Measurements from ENCODE around the gene NDUFA13.

The NDUFA13 gene

DNA sequence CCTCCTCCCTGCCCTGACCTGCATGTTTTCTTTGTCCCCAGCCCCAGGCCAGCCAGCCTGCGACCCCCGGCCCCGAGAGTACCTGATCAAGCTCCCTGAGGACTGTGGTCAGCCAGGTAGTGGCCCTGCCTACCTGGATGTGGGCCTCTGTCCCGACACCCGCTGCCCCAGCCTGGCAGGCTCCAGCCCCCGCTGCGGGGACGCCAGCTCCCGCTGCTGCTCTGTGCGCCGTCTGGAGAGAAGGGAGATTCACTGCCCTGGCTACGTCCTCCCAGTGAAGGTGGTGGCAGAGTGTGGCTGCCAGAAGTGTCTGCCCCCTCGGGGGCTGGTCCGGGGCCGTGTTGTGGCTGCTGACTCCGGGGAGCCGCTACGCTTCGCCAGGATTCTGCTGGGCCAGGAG lies 27.6 kb downstream of the NDUFA13 start:
- H3K4ac ChIP-seq (ENCODE audit: low read depth, low read length): no peak overlapping the region
- no CpG with 5 or more reads among the region's 19 CpGs for WGBS (ENCODE audit: extremely low coverage, insufficient coverage, insufficient read length)
- H3K79me1 ChIP-seq (ENCODE audit: low read length): no peaks in the 10 kb centered on the region
- H3K9me3 ChIP-seq (ENCODE audit: insufficient read depth, low read depth, low read length): peaks cover 15% of the 10 kb centered on the region
- H3K4me1 ChIP-seq (ENCODE audit: control insufficient read depth in 1 of 2, insufficient read depth in 2 of 2, low read length in 2 of 2): peaks cover 0 to 2% of the 10 kb centered on the region in 2 experiments
- peaks cover 3% of the 10 kb centered on the region for H3K27me3 ChIP-seq (ENCODE audit: insufficient read depth, low read length)
- no peak overlapping the region for H2BK120ac ChIP-seq (ENCODE audit: insufficient read depth, low read length, poor library complexity)
- H2AK5ac ChIP-seq (ENCODE audit: low read length): no peak overlapping the region
- H3K4me2 ChIP-seq (ENCODE audit: low read length): no peak overlapping the region
- H2AFZ ChIP-seq (ENCODE audit: insufficient read depth, low read length, poor library complexity): no peak overlapping the region
- H4K8ac ChIP-seq (ENCODE audit: low read depth, low read length): no peak overlapping the region
- H3K36me3 ChIP-seq (ENCODE audit: control insufficient read depth in 1 of 2, insufficient read depth in 2 of 2, low read length in 2 of 2): peaks cover 3 to 6% of the 10 kb centered on the region in 2 experiments
- H4K91ac ChIP-seq (ENCODE audit: low read depth, low read length): no peak overlapping the region
- no peak overlapping the region for H3K9ac ChIP-seq (ENCODE audit: low read length)
- H3K4me3 ChIP-seq (ENCODE audit: low read depth, low read length): no peak overlapping the region
- H3K23ac ChIP-seq (ENCODE audit: low read length): no peak overlapping the region
- DNase-seq: no peak
- H2BK12ac ChIP-seq (ENCODE audit: low read length): no peak overlapping the region
- no peak overlapping the region for H3K27ac ChIP-seq (ENCODE audit: low read depth, low read length)
- H3K14ac ChIP-seq (ENCODE audit: low read length): no peak overlapping the region
- no peak overlapping the region for H4K12ac ChIP-seq (ENCODE audit: low read depth, low read length)
- H2BK5ac ChIP-seq (ENCODE audit: low read depth, low read length, poor library complexity): no peak overlapping the region
- no peak overlapping the region for H3K18ac ChIP-seq (ENCODE audit: low read length)
- H3K79me2 ChIP-seq (ENCODE audit: control insufficient read depth, insufficient read depth, low read length, poor library complexity): no peaks in the 10 kb centered on the region

DNA sequence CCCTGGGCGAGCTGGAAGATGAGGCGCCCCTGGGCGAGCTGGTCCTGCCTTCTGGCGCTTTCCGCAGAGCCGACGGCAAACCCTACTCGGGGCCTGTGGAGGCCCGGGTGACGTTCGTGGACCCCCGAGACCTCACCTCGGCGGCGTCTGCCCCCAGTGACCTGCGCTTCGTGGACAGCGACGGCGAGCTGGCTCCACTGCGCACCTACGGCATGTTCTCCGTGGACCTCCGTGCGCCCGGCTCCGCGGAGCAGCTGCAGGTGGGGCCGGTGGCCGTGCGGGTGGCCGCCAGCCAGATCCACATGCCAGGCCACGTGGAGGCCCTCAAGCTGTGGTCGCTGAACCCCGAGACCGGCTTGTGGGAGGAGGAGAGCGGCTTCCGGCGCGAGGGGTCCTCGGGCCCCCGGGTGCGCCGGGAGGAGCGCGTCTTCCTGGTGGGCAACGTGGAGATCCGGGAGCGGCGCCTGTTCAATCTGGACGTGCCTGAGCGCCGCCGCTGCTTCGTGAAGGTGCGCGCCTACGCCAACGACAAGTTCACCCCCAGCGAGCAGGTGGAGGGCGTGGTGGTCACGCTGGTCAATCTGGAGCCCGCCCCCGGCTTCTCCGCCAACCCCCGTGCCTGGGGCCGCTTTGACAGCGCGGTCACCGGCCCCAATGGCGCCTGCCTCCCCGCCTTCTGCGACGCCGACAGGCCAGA lies 28.4 kb downstream of the NDUFA13 start:
- no peak for DNase-seq
- H3K4me3 ChIP-seq (ENCODE audit: low read depth, low read length): no peak overlapping the region
- no peak overlapping the region for H2AK5ac ChIP-seq (ENCODE audit: low read length)
- H2BK12ac ChIP-seq (ENCODE audit: low read length): no peak overlapping the region
- no peak overlapping the region for H2BK120ac ChIP-seq (ENCODE audit: insufficient read depth, low read length, poor library complexity)
- H3K4me1 ChIP-seq (ENCODE audit: control insufficient read depth in 1 of 2, insufficient read depth in 2 of 2, low read length in 2 of 2): no peaks in the 10 kb centered on the region
- no CpG with 5 or more reads among the region's 75 CpGs for WGBS (ENCODE audit: extremely low coverage, insufficient coverage, insufficient read length)
- H2AFZ ChIP-seq (ENCODE audit: insufficient read depth, low read length, poor library complexity): no peak overlapping the region
- no peak overlapping the region for H3K27ac ChIP-seq (ENCODE audit: low read depth, low read length)
- H4K8ac ChIP-seq (ENCODE audit: low read depth, low read length): no peak overlapping the region
- no peak overlapping the region for H4K91ac ChIP-seq (ENCODE audit: low read depth, low read length)
- H3K9me3 ChIP-seq (ENCODE audit: insufficient read depth, low read depth, low read length): peaks cover 15% of the 10 kb centered on the region
- no peak overlapping the region for H2BK5ac ChIP-seq (ENCODE audit: low read depth, low read length, poor library complexity)
- peaks cover 3 to 6% of the 10 kb centered on the region in 2 experiments for H3K36me3 ChIP-seq (ENCODE audit: control insufficient read depth in 1 of 2, insufficient read depth in 2 of 2, low read length in 2 of 2)
- no peak overlapping the region for H3K23ac ChIP-seq (ENCODE audit: low read length)
- H3K4ac ChIP-seq (ENCODE audit: low read depth, low read length): no peak overlapping the region
- no peak overlapping the region for H3K14ac ChIP-seq (ENCODE audit: low read length)
- H3K79me2 ChIP-seq (ENCODE audit: control insufficient read depth, insufficient read depth, low read length, poor library complexity): no peaks in the 10 kb centered on the region
- H3K18ac ChIP-seq (ENCODE audit: low read length): no peak overlapping the region
- no peak overlapping the region for H3K4me2 ChIP-seq (ENCODE audit: low read length)
- H3K27me3 ChIP-seq (ENCODE audit: insufficient read depth, low read length): no peaks in the 10 kb centered on the region
- H3K79me1 ChIP-seq (ENCODE audit: low read length): no peaks in the 10 kb centered on the region
- no peak overlapping the region for H4K12ac ChIP-seq (ENCODE audit: low read depth, low read length)
- no peak overlapping the region for H3K9ac ChIP-seq (ENCODE audit: low read length)

DNA sequence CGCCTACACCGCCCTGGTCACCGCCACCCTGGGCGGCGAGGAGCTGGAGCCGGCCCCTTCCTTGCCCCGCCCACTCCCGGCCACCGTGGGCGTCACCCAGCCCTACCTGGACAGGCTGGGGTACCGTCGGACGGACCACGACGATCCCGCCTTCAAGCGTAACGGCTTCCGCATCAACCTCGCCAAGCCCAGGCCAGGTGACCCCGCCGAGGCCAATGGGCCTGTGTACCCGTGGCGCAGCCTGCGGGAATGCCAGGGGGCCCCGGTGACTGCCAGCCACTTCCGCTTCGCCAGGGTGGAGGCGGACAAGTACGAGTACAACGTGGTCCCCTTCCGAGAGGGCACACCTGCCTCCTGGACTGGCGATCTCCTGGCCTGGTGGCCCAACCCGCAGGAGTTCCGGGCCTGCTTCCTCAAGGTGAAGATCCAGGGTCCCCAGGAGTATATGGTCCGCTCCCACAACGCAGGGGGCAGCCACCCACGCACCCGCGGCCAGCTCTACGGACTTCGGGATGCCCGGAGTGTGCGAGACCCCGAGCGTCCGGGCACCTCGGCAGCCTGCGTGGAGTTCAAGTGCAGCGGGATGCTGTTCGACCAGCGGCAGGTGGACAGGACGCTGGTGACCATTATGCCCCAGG lies 29.0 kb downstream of the NDUFA13 start:
- no peak for DNase-seq
- no peak overlapping the region for H3K14ac ChIP-seq (ENCODE audit: low read length)
- H2AFZ ChIP-seq (ENCODE audit: insufficient read depth, low read length, poor library complexity): no peak overlapping the region
- no peak overlapping the region for H3K23ac ChIP-seq (ENCODE audit: low read length)
- no peak overlapping the region for H3K4ac ChIP-seq (ENCODE audit: low read depth, low read length)
- H3K4me1 ChIP-seq (ENCODE audit: control insufficient read depth in 1 of 2, insufficient read depth in 2 of 2, low read length in 2 of 2): peaks cover 0 to 1% of the 10 kb centered on the region in 2 experiments
- no CpG with 5 or more reads among the region's 53 CpGs for WGBS (ENCODE audit: extremely low coverage, insufficient coverage, insufficient read length)
- H2BK12ac ChIP-seq (ENCODE audit: low read length): no peak overlapping the region
- H3K18ac ChIP-seq (ENCODE audit: low read length): no peak overlapping the region
- H2BK120ac ChIP-seq (ENCODE audit: insufficient read depth, low read length, poor library complexity): no peak overlapping the region
- peaks cover 15% of the 10 kb centered on the region for H3K9me3 ChIP-seq (ENCODE audit: insufficient read depth, low read depth, low read length)
- no peak overlapping the region for H3K27ac ChIP-seq (ENCODE audit: low read depth, low read length)
- H4K91ac ChIP-seq (ENCODE audit: low read depth, low read length): no peak overlapping the region
- H3K79me1 ChIP-seq (ENCODE audit: low read length): no peaks in the 10 kb centered on the region
- no peak overlapping the region for H4K8ac ChIP-seq (ENCODE audit: low read depth, low read length)
- no peak overlapping the region for H3K4me3 ChIP-seq (ENCODE audit: low read depth, low read length)
- H2BK5ac ChIP-seq (ENCODE audit: low read depth, low read length, poor library complexity): no peak overlapping the region
- H3K4me2 ChIP-seq (ENCODE audit: low read length): no peak overlapping the region
- H3K36me3 ChIP-seq (ENCODE audit: control insufficient read depth in 1 of 2, insufficient read depth in 2 of 2, low read length in 2 of 2): peaks cover 3 to 6% of the 10 kb centered on the region in 2 experiments
- H3K79me2 ChIP-seq (ENCODE audit: control insufficient read depth, insufficient read depth, low read length, poor library complexity): no peaks in the 10 kb centered on the region
- no peak overlapping the region for H3K9ac ChIP-seq (ENCODE audit: low read length)
- H3K27me3 ChIP-seq (ENCODE audit: insufficient read depth, low read length): no peaks in the 10 kb centered on the region
- no peak overlapping the region for H2AK5ac ChIP-seq (ENCODE audit: low read length)
- H4K12ac ChIP-seq (ENCODE audit: low read depth, low read length): no peak overlapping the region

DNA sequence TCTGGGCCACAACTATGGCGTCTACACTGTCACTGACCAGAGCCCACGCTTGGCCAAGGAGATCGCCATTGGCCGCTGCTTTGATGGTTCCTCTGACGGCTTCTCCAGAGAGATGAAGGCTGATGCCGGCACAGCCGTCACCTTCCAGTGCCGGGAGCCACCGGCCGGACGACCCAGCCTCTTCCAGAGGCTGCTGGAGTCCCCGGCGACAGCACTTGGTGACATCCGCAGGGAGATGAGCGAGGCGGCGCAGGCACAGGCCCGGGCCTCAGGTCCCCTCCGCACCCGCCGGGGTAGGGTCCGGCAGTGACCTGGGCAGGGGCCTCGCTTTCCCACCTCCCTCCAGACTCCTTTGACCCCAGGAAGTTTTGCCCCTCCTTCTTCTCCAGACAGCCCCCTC lies 29.7 kb downstream of the NDUFA13 start:
- Histone ChIP-seq H2BK120ac (ENCODE audit: insufficient read depth, low read length, poor library complexity) (no peak overlapping the region), H2AK5ac (ENCODE audit: low read length) (no peak overlapping the region), H2BK12ac (ENCODE audit: low read length) (no peak overlapping the region), H3K14ac (ENCODE audit: low read length) (no peak overlapping the region), H4K12ac (ENCODE audit: low read depth, low read length) (no peak overlapping the region), H3K4me3 (ENCODE audit: low read depth, low read length) (no peak overlapping the region), H3K36me3 (ENCODE audit: control insufficient read depth in 1 of 2, insufficient read depth in 2 of 2, low read length in 2 of 2) (peaks cover 3 to 6% of the 10 kb centered on the region in 2 experiments), H3K27me3 (ENCODE audit: insufficient read depth, low read length) (no peaks in the 10 kb centered on the region), H2AFZ (ENCODE audit: insufficient read depth, low read length, poor library complexity) (no peak overlapping the region), H3K9ac (ENCODE audit: low read length) (no peak overlapping the region), H4K91ac (ENCODE audit: low read depth, low read length) (no peak overlapping the region), H3K79me2 (ENCODE audit: control insufficient read depth, insufficient read depth, low read length, poor library complexity) (no peaks in the 10 kb centered on the region), H3K18ac (ENCODE audit: low read length) (no peak overlapping the region), H3K9me3 (ENCODE audit: insufficient read depth, low read depth, low read length) (peaks cover 9% of the 10 kb centered on the region), H3K4me2 (ENCODE audit: low read length) (no peak overlapping the region), H3K4ac (ENCODE audit: low read depth, low read length) (no peak overlapping the region), H3K4me1 (ENCODE audit: control insufficient read depth in 1 of 2, insufficient read depth in 2 of 2, low read length in 2 of 2) (peaks cover 5 to 8% of the 10 kb centered on the region in 2 experiments), H3K79me1 (ENCODE audit: low read length) (no peaks in the 10 kb centered on the region), H3K23ac (ENCODE audit: low read length) (no peak overlapping the region), H2BK5ac (ENCODE audit: low read depth, low read length, poor library complexity) (no peak overlapping the region), H4K8ac (ENCODE audit: low read depth, low read length) (no peak overlapping the region), H3K27ac (ENCODE audit: low read depth, low read length) (no peak overlapping the region)
- no CpG with 5 or more reads among the region's 23 CpGs for WGBS (ENCODE audit: extremely low coverage, insufficient coverage, insufficient read length)
- DNase-seq: no peak
